IMR-90 (cell line): Measurements from ENCODE around the gene APAF1. TPM values are rescaled to one million over a fixed set of nuclear protein-coding genes. Genes with fewer than 3 reads are reported as not detected.

Experiments used
- ATAC-seq: fragments of 200-7000 bp; cut with Tn5 transposase; 2 replicates; pipeline ENCODE4 v1.9.1; 2020; ENCODE audit warnings: low read depth, mild to moderate bottlenecking, moderate library complexity
- BruUV-seq: library from RNA; stranded (reverse); fragments of 400-500 nt; replicated peaks from 2 replicates; lab custom pipeline; 2021; lab: Mats Ljungman, UMichigan
- CTCF ChIA-PET: fragments of 300-600 bp; formaldehyde crosslinking; extraction: SDS; loops from one replicate; lab custom pipeline; 2021; ENCODE audit warnings: antibody characterized with exemption; lab: Yijun Ruan, JAX
- POLR2A ChIA-PET: fragments of 300-600 bp; sonication (Branson Sonifier 250); formaldehyde crosslinking; loops from one replicate; lab custom pipeline; 2022; ENCODE audit warnings: antibody characterized with exemption; ENCODE audit not compliant: unreplicated experiment; lab: Charles Lee
- DNase-seq: peaks from one replicate; pipeline ENCODE4 v3.0.0; 2013
- H2AFZ ChIP-seq: replicated peaks from 2 replicates; pipeline ENCODE3; 2013; ENCODE audit warnings: low read length, mild to moderate bottlenecking; ENCODE audit not compliant: poor library complexity
- H2AK5ac ChIP-seq: 2 replicates; pipeline ENCODE4 v1.6.1; 2013; ENCODE audit warnings: low read depth, low read length, inconsistent platforms
- H2AK9ac ChIP-seq: replicated peaks from 2 replicates; pipeline ENCODE3; 2013; ENCODE audit warnings: mild to moderate bottlenecking, low read depth, low read length, moderate library complexity; ENCODE audit not compliant: poor library complexity
- H2BK120ac ChIP-seq: 2 replicates; pipeline ENCODE4 v1.6.1; 2013; ENCODE audit warnings: low read depth, low read length, inconsistent platforms
- H2BK15ac ChIP-seq: 3 replicates; pipeline ENCODE4 v1.6.1; 2013; ENCODE audit warnings: low read depth, low read length, inconsistent platforms
- H2BK20ac ChIP-seq: 2 replicates; pipeline ENCODE4 v1.6.1; 2013; ENCODE audit warnings: low read depth, mild to moderate bottlenecking, inconsistent platforms, low read length, moderate library complexity
- H2BK5ac ChIP-seq: 2 replicates; pipeline ENCODE4 v1.6.1; 2013; ENCODE audit warnings: mild to moderate bottlenecking, low read depth, low read length, inconsistent platforms; ENCODE audit not compliant: poor library complexity, severe bottlenecking
- H3K14ac ChIP-seq: replicated peaks from 2 replicates; pipeline ENCODE4 v1.6.1; 2013; ENCODE audit warnings: low read depth, low read length, inconsistent platforms
- H3K18ac ChIP-seq: 2 replicates; pipeline ENCODE4 v1.6.1; 2013; ENCODE audit warnings: low read depth, low read length, control low read depth
- H3K23ac ChIP-seq: 2 replicates; pipeline ENCODE4 v1.6.1; 2013; ENCODE audit warnings: low read depth, low read length, inconsistent platforms
- H3K27ac ChIP-seq: 2 replicates; pipeline ENCODE4 v1.5.1; 2013; ENCODE audit warnings: mild to moderate bottlenecking, control low read depth, low read length; ENCODE audit not compliant: insufficient read depth
- H3K27me3 ChIP-seq: 2 replicates; pipeline ENCODE4 v1.6.1; 2013; ENCODE audit warnings: low read length; ENCODE audit not compliant: control insufficient read depth, insufficient read depth
- H3K36me3 ChIP-seq: 2 replicates; pipeline ENCODE4 v1.6.1; 2013; ENCODE audit warnings: low read length, mixed read lengths; ENCODE audit not compliant: control insufficient read depth, insufficient read depth
- H3K4ac ChIP-seq: 2 replicates; pipeline ENCODE4 v1.6.1; 2013; ENCODE audit warnings: low read depth, low read length, inconsistent platforms
- H3K4me1 ChIP-seq: 2 replicates; pipeline ENCODE4 v1.6.1; 2013; ENCODE audit warnings: low read length, mixed read lengths; ENCODE audit not compliant: control insufficient read depth, insufficient read depth
- H3K4me2 ChIP-seq: 2 replicates; pipeline ENCODE4 v1.6.1; 2013; ENCODE audit warnings: low read depth, mild to moderate bottlenecking, control low read depth, low read length, moderate library complexity
- H3K4me3 ChIP-seq: 2 replicates; pipeline ENCODE4 v1.5.1; 2013; ENCODE audit warnings: low read depth, mild to moderate bottlenecking, control low read depth, low read length, moderate library complexity; ENCODE audit not compliant: insufficient read depth
- H3K56ac ChIP-seq: 2 replicates; pipeline ENCODE4 v1.6.1; 2013; ENCODE audit warnings: low read length, inconsistent platforms; ENCODE audit not compliant: insufficient read depth; ENCODE audit errors: extremely low read depth
- H3K79me1 ChIP-seq, 2 experiments: 2 replicates each; pipeline ENCODE4 v1.6.1; 2013; ENCODE audit warnings: low read length in 2 of 2, inconsistent platforms in 1 of 2, low read depth in 1 of 2
- H3K9ac ChIP-seq: 2 replicates; pipeline ENCODE4 v1.6.1; 2013; ENCODE audit warnings: low read depth, low read length, control low read depth
- H3K9me1 ChIP-seq: 2 replicates; pipeline ENCODE4 v1.6.1; 2013; ENCODE audit warnings: low read length, inconsistent platforms; ENCODE audit not compliant: insufficient read depth
- H3K9me3 ChIP-seq: 2 replicates; pipeline ENCODE4 v1.6.1; 2013; ENCODE audit warnings: low read length; ENCODE audit not compliant: control insufficient read depth, insufficient read depth
- H4K20me1 ChIP-seq: 2 replicates; pipeline ENCODE4 v1.6.1; 2013; ENCODE audit warnings: low read length, inconsistent platforms; ENCODE audit not compliant: insufficient read depth
- H4K5ac ChIP-seq: 2 replicates; pipeline ENCODE4 v1.6.1; 2013; ENCODE audit warnings: mild to moderate bottlenecking, low read depth, low read length, control low read depth
- H4K8ac ChIP-seq, 2 experiments: 2 replicates each; pipeline ENCODE4 v1.6.1; 2013; ENCODE audit warnings: low read depth in 2 of 2, low read length in 2 of 2, control low read depth in 1 of 2, inconsistent platforms in 1 of 2
- H4K91ac ChIP-seq: 2 replicates; pipeline ENCODE4 v1.6.1; 2013; ENCODE audit warnings: low read depth, low read length, inconsistent platforms; ENCODE audit not compliant: insufficient read depth
- BHLHE40 ChIP-seq: fragments of 150-350 bp; IDR thresholded peaks from 2 replicates; pipeline ENCODE4 v1.6.1; 2016; ENCODE audit warnings: mild to moderate bottlenecking, low read depth, low read length
- CEBPB ChIP-seq: IDR thresholded peaks from 2 replicates; pipeline ENCODE4 v1.6.1; 2012; ENCODE audit warnings: low read depth, low read length, improper control_type of control experiment
- CHD1 ChIP-seq: IDR thresholded peaks from 2 replicates; pipeline ENCODE4 v1.6.1; 2012; ENCODE audit warnings: low read depth, low read length, improper control_type of control experiment
- ELK1 ChIP-seq: fragments of 150-350 bp; IDR thresholded peaks from 2 replicates; pipeline ENCODE4 v1.6.1; 2016; ENCODE audit warnings: low read depth, mild to moderate bottlenecking, low read length, moderate library complexity, borderline replicate concordance
- FOS ChIP-seq: fragments of 150-350 bp; IDR thresholded peaks from 2 replicates; pipeline ENCODE4 v1.6.1; 2016; ENCODE audit warnings: low read depth, low read length
- MAFK ChIP-seq: IDR thresholded peaks from 2 replicates; pipeline ENCODE4 v1.6.1; 2012; ENCODE audit warnings: low read depth, low read length, improper control_type of control experiment
- MXI1 ChIP-seq: IDR thresholded peaks from 2 replicates; pipeline ENCODE4 v1.6.1; 2012; ENCODE audit warnings: low read depth, mild to moderate bottlenecking, low read length, moderate library complexity, borderline replicate concordance
- RCOR1 ChIP-seq: IDR thresholded peaks from 2 replicates; pipeline ENCODE4 v1.6.1; 2012; ENCODE audit warnings: mild to moderate bottlenecking, low read length, improper control_type of control experiment; ENCODE audit not compliant: insufficient replicate concordance
- RFX5 ChIP-seq: IDR thresholded peaks from 2 replicates; pipeline ENCODE4 v1.8.0; 2012; ENCODE audit warnings: low read depth, mild to moderate bottlenecking, low read length, moderate library complexity
- SMC3 ChIP-seq: fragments of 150-350 bp; IDR thresholded peaks from 2 replicates; pipeline ENCODE4 v1.6.1; 2016; ENCODE audit warnings: low read depth, mild to moderate bottlenecking, antibody characterized with exemption, low read length, moderate library complexity
- WGBS, 2 experiments: methylation state at CpG; one replicate each; pipeline versions ENCODE4 v1.1.5 to v1.1.7; 2013; ENCODE audit warnings: missing lambda C conversion rate in 2 of 2; ENCODE audit not compliant: insufficient read length in 1 of 2; ENCODE audit errors: extremely low coverage in 2 of 2; 5-methylcytosine and 5-hydroxymethylcytosine counted together
- dilution Hi-C: fragments of 300-500 bp; cut with HindIII; formaldehyde crosslinking; loops from one replicate; pipeline ENCODE4 v1.14.3; 2018; ENCODE audit warnings: low sequenced_read_pairs; ENCODE audit not compliant: unreplicated experiment
- in situ Hi-C: fragments of 300-500 bp; cut with MboI; formaldehyde crosslinking; loops from 3 replicates; pipeline ENCODE4 v1.14.3; 2019; ENCODE audit warnings: low sequenced_read_pairs, inconsistent platforms, mixed read lengths
- intact Hi-C: fragments of 100-400 bp; cut with micrococcal nuclease; formaldehyde crosslinking; loops from 2 replicates; pipeline ENCODE4 v1.10.0; 2022
- polyA plus RNA-seq, 3 experiments: library from polyadenylated mRNA; depleted of rRNA; stranded (reverse); fragments of >200 nt; gene quantifications; 2 replicates each; pipeline ENCODE4 v1.2.3, GENCODE V29; 2012; ENCODE audit warnings: low replicate concordance in 1 of 3
- total RNA-seq: library from RNA; depleted of rRNA; stranded (reverse); fragments of >200 nt; gene quantifications from 2 replicates; pipeline ENCODE4 v1.2.3, GENCODE V29; 2012

Gene APAF1
- total and polyA plus RNA-seq, 2 of the 4 experiments (the other 2 are of a cell fraction): 10.9 to 32.8 TPM

GRCh38 chr12:98719515-98720504 lies 74.7 kb downstream of the APAF1 start:
- H3K36me3 ChIP-seq: peaks cover 9% of the 10 kb centered on the region
- H2BK5ac ChIP-seq: no peak overlapping the region
- no peak overlapping the region for H3K23ac ChIP-seq
- H2AFZ ChIP-seq: no peak overlapping the region
- no peak overlapping the region for H3K9ac ChIP-seq
- no peak overlapping the region for H3K4me3 ChIP-seq
- no peak overlapping the region for H3K27ac ChIP-seq
- no peak overlapping the region for H2BK20ac ChIP-seq
- H2AK5ac ChIP-seq: no peak overlapping the region
- POLR2A ChIA-PET: no interaction called here
- 100% methylated on average over 1 of the region's 6 CpGs for WGBS, 2 experiments
- CTCF ChIA-PET: interaction anchor here (0.6 kb wide), 1 partner anchor 83 kb away, joined by 3 read pairs; no protein-coding TSS in a partner anchor
- no peak overlapping the region for H4K5ac ChIP-seq
- H3K27me3 ChIP-seq: no peaks in the 10 kb centered on the region
- no peaks in the 10 kb centered on the region for H4K20me1 ChIP-seq
- H3K56ac ChIP-seq: no peak overlapping the region
- H4K8ac ChIP-seq: no peak overlapping the region
- dilution Hi-C loops (no loop called here), in situ Hi-C loops (loop anchor here (10.0 kb wide), 1 partner anchor 275 kb away; no protein-coding TSS in a partner anchor), intact Hi-C loops (loop anchor here (10.0 kb wide), 1 partner anchor 215 kb away; no protein-coding TSS in a partner anchor)
- ATAC-seq (no peak), DNase-seq (no peak)
- H3K79me1 ChIP-seq: no peaks in the 10 kb centered on the region; a peak in 1 of 4 replicates
- H2BK15ac ChIP-seq: no peak overlapping the region
- H3K14ac ChIP-seq: no peak overlapping the region
- no TSS peak for BruUV-seq
- no peak overlapping the region for H2AK9ac ChIP-seq
- peaks cover 4% of the 10 kb centered on the region; the same call in 1 of the 2 replicates for H3K4me1 ChIP-seq
- no peak for TF ChIP-seq MXI1
- TF ChIP-seq RCOR1: no peak
- no peak for TF ChIP-seq RFX5
- TF ChIP-seq SMC3: no peak
- TF ChIP-seq CHD1: no peak
- TF ChIP-seq BHLHE40: no peak
- no peak for TF ChIP-seq FOS
- no peak for TF ChIP-seq MAFK
- TF ChIP-seq ELK1: no peak
- no peak for TF ChIP-seq CEBPB
- H2BK120ac ChIP-seq: no peak overlapping the region
- H4K91ac ChIP-seq: no peak overlapping the region
- no peak overlapping the region for H3K18ac ChIP-seq
- H3K9me3 ChIP-seq: no peaks in the 10 kb centered on the region
- H3K9me1 ChIP-seq: no peaks in the 10 kb centered on the region; the same call in 1 of the 2 replicates
- H3K4me2 ChIP-seq: no peak overlapping the region
- no peak overlapping the region for H3K4ac ChIP-seq
